Measurements from ENCODE around the gene FAM162A.

The FAM162A gene

DNA sequence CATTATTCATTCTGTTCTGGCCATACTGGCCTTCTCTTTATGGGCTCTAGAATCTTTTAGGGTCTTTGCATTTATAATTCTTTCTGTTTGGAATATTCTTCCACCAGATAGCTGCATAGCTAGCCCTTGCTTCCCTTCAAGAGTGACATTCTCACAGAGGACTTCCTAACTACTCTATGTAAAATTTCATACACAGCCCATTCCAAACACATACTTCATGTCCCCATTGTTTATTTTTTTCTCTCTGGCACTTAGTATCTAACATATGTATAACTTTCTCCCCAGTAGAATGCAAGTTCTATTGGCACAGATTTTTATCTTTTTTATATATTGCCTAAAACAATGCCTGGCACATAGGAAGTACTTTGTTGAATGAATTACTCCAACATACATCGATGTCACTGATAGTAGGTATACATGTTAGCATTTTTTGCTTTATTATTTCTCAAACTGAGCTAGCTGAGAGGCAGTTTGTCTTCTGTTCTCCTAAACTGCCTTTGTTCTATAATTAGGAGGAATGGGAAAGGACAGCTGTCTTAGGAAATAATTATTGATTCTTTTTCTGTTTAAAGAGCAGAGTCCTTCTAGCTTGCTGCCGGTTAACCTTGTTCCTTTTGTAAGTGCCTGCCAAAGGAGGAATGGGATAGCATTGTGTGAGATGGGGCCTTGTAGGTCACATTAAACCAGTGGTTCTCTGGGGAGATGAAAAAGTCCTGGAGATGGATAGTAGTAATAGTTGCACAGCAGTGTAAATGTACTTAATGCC lies 7.9 kb downstream of the FAM162A start:
- H3K4me2 ChIP-seq (ENCODE audit: low read length), result no peak overlapping the region
- no peaks in the 10 kb centered on the region for H3K9me3 ChIP-seq (ENCODE audit: control insufficient read depth, insufficient read depth, low read length)
- H3K4me3 ChIP-seq (ENCODE audit: low read length), result no peak overlapping the region
- no peaks in the 10 kb centered on the region for H3K27me3 ChIP-seq (ENCODE audit: control insufficient read depth, low read length)
- peaks cover 69% of the 10 kb centered on the region for H3K79me2 ChIP-seq (ENCODE audit: control insufficient read depth, low read length)
- H3K27ac ChIP-seq (ENCODE audit: low read depth, low read length), result no peak overlapping the region
- peaks cover 57% of the 10 kb centered on the region for H3K36me3 ChIP-seq (ENCODE audit: control insufficient read depth, low read length)
- TF ChIP-seq, protein P1, sequence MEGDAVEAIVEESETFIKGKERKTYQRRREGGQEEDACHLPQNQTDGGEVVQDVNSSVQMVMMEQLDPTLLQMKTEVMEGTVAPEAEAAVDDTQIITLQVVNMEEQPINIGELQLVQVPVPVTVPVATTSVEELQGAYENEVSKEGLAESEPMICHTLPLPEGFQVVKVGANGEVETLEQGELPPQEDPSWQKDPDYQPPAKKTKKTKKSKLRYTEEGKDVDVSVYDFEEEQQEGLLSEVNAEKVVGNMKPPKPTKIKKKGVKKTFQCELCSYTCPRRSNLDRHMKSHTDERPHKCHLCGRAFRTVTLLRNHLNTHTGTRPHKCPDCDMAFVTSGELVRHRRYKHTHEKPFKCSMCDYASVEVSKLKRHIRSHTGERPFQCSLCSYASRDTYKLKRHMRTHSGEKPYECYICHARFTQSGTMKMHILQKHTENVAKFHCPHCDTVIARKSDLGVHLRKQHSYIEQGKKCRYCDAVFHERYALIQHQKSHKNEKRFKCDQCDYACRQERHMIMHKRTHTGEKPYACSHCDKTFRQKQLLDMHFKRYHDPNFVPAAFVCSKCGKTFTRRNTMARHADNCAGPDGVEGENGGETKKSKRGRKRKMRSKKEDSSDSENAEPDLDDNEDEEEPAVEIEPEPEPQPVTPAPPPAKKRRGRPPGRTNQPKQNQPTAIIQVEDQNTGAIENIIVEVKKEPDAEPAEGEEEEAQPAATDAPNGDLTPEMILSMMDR (IDR thresholded peaks at IDR 0.05; ENCODE audit: low read depth, low read length, poor library complexity, severe bottlenecking), result no peak
- no peak for TF ChIP-seq EZH2phosphoT487 (IDR thresholded peaks at IDR 0.05; ENCODE audit: borderline replicate concordance, low read length)
- H3F3A ChIP-seq (ENCODE audit: control insufficient read depth, insufficient read depth), result 0 out of 2 replicates have a peak, but pooled peaks cover 2% of the 10 kb centered on the region
- no peaks in the 10 kb centered on the region for H3K9me2 ChIP-seq (replicated peaks; ENCODE audit: control insufficient read depth, low read length)
- H4K20me1 ChIP-seq (ENCODE audit: control insufficient read depth, insufficient read depth, low read depth, low read length), result peaks cover 7% of the 10 kb centered on the region; the same call in 1 of the 2 replicates
- peaks cover 24% of the 10 kb centered on the region for H3K4me1 ChIP-seq (ENCODE audit: control insufficient read depth, low read length)

DNA sequence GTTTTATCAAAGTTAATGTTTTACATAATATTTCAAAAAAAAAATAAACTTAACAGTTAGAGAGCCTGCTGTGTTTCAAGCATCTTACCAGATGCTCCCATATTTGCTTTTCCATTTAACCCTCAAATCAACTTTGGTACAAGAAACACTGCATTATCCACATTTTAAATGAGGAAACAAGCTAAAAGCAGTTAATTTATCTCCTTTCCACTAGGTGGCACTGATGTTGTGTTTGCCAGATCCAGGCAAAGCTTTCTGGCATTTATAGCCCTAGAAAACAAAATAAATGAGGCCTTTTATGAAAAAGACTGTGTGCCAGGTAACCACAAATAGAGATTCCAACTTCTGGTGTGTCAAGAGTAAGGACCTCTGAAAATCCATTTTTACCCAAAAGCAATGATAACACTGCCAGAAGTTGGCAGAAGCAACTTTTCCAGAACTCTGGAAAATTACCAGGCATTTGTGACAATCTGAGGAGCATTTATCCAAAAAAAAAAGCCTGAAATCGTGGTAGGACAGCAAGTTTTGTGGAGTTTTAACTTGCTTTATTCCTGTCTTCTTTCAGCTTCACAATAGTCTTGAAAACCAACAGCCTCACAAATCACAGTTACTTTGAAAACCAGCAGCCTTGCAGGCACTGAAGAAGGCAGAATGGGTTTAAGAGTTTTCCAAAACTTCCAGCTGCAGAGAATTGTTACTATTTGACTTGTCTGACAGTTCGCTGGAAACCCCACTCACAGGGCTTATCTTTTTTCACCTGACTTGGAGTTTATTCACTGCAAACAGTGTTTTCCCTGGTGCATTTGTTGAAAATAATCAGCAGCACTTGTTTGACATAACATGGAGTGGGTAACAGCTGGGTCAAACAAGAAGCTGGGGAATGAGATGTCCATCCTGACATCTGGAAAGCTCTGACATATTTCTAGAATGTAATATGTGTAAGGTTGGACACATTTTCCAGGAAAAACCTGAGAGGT lies 9.2 kb downstream of the FAM162A start:
- no peak overlapping the region for H3K4me3 ChIP-seq (ENCODE audit: low read length)
- H3K27ac ChIP-seq (ENCODE audit: low read depth, low read length), result no peak overlapping the region
- peaks cover 44% of the 10 kb centered on the region for H3K36me3 ChIP-seq (ENCODE audit: control insufficient read depth, low read length)
- H3K27me3 ChIP-seq (ENCODE audit: control insufficient read depth, low read length), result no peaks in the 10 kb centered on the region
- peaks cover 7% of the 10 kb centered on the region; the same call in 1 of the 2 replicates for H4K20me1 ChIP-seq (ENCODE audit: control insufficient read depth, insufficient read depth, low read depth, low read length)
- no peak overlapping the region for H3K4me2 ChIP-seq (ENCODE audit: low read length)
- TF ChIP-seq EZH2phosphoT487 (IDR thresholded peaks at IDR 0.05; ENCODE audit: borderline replicate concordance, low read length), result no peak
- TF ChIP-seq, protein P1 (IDR thresholded peaks at IDR 0.05; ENCODE audit: low read depth, low read length, poor library complexity, severe bottlenecking), result peak; percentile 78
- H3K9me2 ChIP-seq (replicated peaks; ENCODE audit: control insufficient read depth, low read length), result no peaks in the 10 kb centered on the region
- peaks cover 12% of the 10 kb centered on the region for H3K4me1 ChIP-seq (ENCODE audit: control insufficient read depth, low read length)
- 0 out of 2 replicates have a peak, but pooled peaks cover 2% of the 10 kb centered on the region for H3F3A ChIP-seq (ENCODE audit: control insufficient read depth, insufficient read depth)
- H3K79me2 ChIP-seq (ENCODE audit: control insufficient read depth, low read length), result peaks cover 58% of the 10 kb centered on the region
- H3K9me3 ChIP-seq (ENCODE audit: control insufficient read depth, insufficient read depth, low read length), result no peaks in the 10 kb centered on the region

DNA sequence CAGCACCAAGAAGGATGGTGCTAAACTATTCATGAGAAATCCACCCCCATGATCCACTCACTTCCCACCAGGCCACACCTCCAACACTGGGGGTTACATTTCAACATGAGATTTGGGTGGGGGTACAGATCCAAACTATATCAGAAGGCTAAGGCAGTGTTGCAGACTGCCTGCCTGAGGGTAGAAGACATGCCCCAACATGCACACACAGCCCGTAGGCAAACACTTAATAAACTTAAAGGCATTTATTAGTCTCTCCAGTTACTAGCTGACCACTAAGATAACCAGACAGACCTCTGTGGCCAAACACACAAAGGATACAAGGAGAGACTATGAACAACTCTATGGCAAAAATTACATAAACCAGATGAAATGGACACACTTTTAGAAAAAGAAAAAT lies 10.2 kb downstream of the FAM162A start:
- Histone ChIP-seq H3K27me3 (ENCODE audit: control insufficient read depth, low read length) (no peaks in the 10 kb centered on the region), H3K36me3 (ENCODE audit: control insufficient read depth, low read length) (peaks cover 42% of the 10 kb centered on the region), H3K9me2 (replicated peaks; ENCODE audit: control insufficient read depth, low read length) (no peaks in the 10 kb centered on the region), H3K4me2 (ENCODE audit: low read length) (no peak overlapping the region), H4K20me1 (ENCODE audit: control insufficient read depth, insufficient read depth, low read depth, low read length) (peaks cover 7% of the 10 kb centered on the region; the same call in 1 of the 2 replicates), H3K27ac (ENCODE audit: low read depth, low read length) (no peak overlapping the region), H3F3A (ENCODE audit: control insufficient read depth, insufficient read depth) (0 out of 2 replicates have a peak, but pooled peaks cover 2% of the 10 kb centered on the region), H3K4me3 (ENCODE audit: low read length) (no peak overlapping the region), H3K4me1 (ENCODE audit: control insufficient read depth, low read length) (peaks cover 1% of the 10 kb centered on the region), H3K9me3 (ENCODE audit: control insufficient read depth, insufficient read depth, low read length) (no peaks in the 10 kb centered on the region), H3K79me2 (ENCODE audit: control insufficient read depth, low read length) (peaks cover 55% of the 10 kb centered on the region)
- TF ChIP-seq, protein P1 (IDR thresholded peaks at IDR 0.05; ENCODE audit: low read depth, low read length, poor library complexity, severe bottlenecking), result no peak
- no peak for TF ChIP-seq EZH2phosphoT487 (IDR thresholded peaks at IDR 0.05; ENCODE audit: borderline replicate concordance, low read length)

Measured in DOHH2 (cell line).